Hepatocyte (in vitro differentiated cells): ENCODE results near the gene OLFM1.

Experiments
- EZH2 ChIP-seq: fragments of 200-600 bp; sonication (generic); IDR thresholded peaks from 2 replicates; pipeline ENCODE4 v1.6.1; 2016; ENCODE audit warnings: antibody characterized with exemption, mild to moderate bottlenecking, borderline replicate concordance
- EZH2phosphoT487 ChIP-seq: fragments of 200-600 bp; sonication (generic); IDR thresholded peaks from one replicate; pipeline ENCODE4 v1.6.1; 2018; ENCODE audit warnings: antibody characterized with exemption, mild to moderate bottlenecking, low read depth, moderate library complexity; ENCODE audit not compliant: unreplicated experiment, severe bottlenecking
- TF ChIP-seq, protein P1 (sequence below): fragments of 200-600 bp; sonication (generic); IDR thresholded peaks from 2 replicates; pipeline ENCODE4 v1.5.1; 2016; ENCODE audit warnings: antibody characterized with exemption, mild to moderate bottlenecking; ENCODE audit not compliant: poor library complexity

GRCh38 chr9:135070964-135071735 is 16.3 kb upstream of the OLFM1 start:
- TF ChIP-seq, protein P1, sequence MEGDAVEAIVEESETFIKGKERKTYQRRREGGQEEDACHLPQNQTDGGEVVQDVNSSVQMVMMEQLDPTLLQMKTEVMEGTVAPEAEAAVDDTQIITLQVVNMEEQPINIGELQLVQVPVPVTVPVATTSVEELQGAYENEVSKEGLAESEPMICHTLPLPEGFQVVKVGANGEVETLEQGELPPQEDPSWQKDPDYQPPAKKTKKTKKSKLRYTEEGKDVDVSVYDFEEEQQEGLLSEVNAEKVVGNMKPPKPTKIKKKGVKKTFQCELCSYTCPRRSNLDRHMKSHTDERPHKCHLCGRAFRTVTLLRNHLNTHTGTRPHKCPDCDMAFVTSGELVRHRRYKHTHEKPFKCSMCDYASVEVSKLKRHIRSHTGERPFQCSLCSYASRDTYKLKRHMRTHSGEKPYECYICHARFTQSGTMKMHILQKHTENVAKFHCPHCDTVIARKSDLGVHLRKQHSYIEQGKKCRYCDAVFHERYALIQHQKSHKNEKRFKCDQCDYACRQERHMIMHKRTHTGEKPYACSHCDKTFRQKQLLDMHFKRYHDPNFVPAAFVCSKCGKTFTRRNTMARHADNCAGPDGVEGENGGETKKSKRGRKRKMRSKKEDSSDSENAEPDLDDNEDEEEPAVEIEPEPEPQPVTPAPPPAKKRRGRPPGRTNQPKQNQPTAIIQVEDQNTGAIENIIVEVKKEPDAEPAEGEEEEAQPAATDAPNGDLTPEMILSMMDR: no peak
- no peak for TF ChIP-seq EZH2phosphoT487
- no peak for TF ChIP-seq EZH2
